Large intestine (tissue), 3 donors: ENCODE measurements around the gene LZTR1. TPM values are rescaled to one million over a fixed set of nuclear protein-coding genes. Genes with fewer than 3 reads are reported as not detected.
"Not testable (repeated sequence)": the region's sequence is repeated elsewhere in the genome, so short reads cannot be mapped to it uniquely, and the experiment has no call there.

ENCODE experiments used
- DNase-seq, 2 donors: peaks; one replicate each; pipeline versions ENCODE4 v3.0.0 to v3.0.0-alpha.2; 2013
- H3K27ac ChIP-seq: one replicate; pipeline ENCODE4 v1.5.1; 2013; ENCODE audit warnings: low read length
- H3K27me3 ChIP-seq: 2 replicates; pipeline ENCODE4 v1.6.1; 2013; ENCODE audit warnings: low read length; ENCODE audit not compliant: control insufficient read depth, insufficient read depth
- H3K36me3 ChIP-seq: 2 replicates; pipeline ENCODE4 v1.6.1; 2013; ENCODE audit warnings: low read length; ENCODE audit not compliant: control insufficient read depth, insufficient read depth
- H3K4me1 ChIP-seq: one replicate; pipeline ENCODE4 v1.6.1; 2013; ENCODE audit warnings: low read length; ENCODE audit not compliant: control insufficient read depth, insufficient read depth
- H3K4me3 ChIP-seq: one replicate; pipeline ENCODE4 v1.5.1; 2013; ENCODE audit warnings: low read length
- H3K9me3 ChIP-seq: one replicate; pipeline ENCODE4 v1.6.1; 2013; ENCODE audit warnings: mild to moderate bottlenecking, low read depth, low read length, moderate library complexity; ENCODE audit not compliant: control insufficient read depth
- WGBS: methylation state at CpG from one replicate; pipeline ENCODE4 v1.1.5; 2013; ENCODE audit warnings: low lambda C conversion rate; ENCODE audit not compliant: insufficient coverage; 5-methylcytosine and 5-hydroxymethylcytosine counted together
- polyA plus RNA-seq: library from polyadenylated mRNA; unstranded; fragments of 120-200 nt; gene quantifications from one replicate; pipeline ENCODE4 v1.2.1, GENCODE V29; 2013

Gene LZTR1
- polyA plus RNA-seq, 1 donor, result 39.0 TPM

DNA sequence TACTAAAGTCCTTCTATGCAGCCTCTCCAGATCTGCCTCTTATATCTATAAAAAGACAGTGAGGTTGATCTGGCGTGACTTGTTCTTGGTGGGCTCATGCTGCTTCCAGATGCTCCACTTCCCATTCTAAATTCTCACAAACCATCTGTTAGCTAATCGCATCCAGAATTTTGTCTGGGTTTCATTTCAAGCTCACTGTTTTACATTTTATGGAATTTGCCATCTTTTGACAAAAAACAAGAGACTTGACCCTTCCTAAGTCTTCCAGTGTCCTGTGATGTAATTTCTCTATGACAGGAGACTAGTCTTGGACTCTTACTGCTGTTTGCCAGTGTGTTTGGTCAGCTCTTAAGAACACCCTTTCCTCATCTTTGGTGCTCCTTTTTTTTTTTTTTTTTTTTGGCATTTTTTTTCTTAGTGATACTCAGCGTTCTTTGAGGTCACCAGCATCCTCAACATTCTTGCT is 41.9 kb upstream of the LZTR1 start:
- DNase-seq, result no peak
- Histone ChIP-seq H3K4me1 (peaks cover 24% of the 10 kb centered on the region), H3K4me3 (no peak overlapping the region), H3K36me3 (peaks cover 17% of the 10 kb centered on the region), H3K27me3 (no peaks in the 10 kb centered on the region), H3K27ac (peak overlapping the region; percentile 66), H3K9me3 (no peaks in the 10 kb centered on the region)
- 100% methylated on average over 1 of the region's 3 CpGs for WGBS

- Histone ChIP-seq H3K27me3 (no peaks in the 10 kb centered on the region), H3K4me1 (peaks cover 25% of the 10 kb centered on the region), H3K4me3 (no peak overlapping the region), H3K36me3 (peaks cover 13% of the 10 kb centered on the region), H3K27ac (peak overlapping the region; percentile 66), H3K9me3 (no peaks in the 10 kb centered on the region)
- peak in 1 of 2 donors; percentile 77 for DNase-seq
- WGBS, result no CpG with 5 or more reads among the region's 4 CpGs
Observed at GRCh38 chr22:20940904-20941385, 41.2 kb upstream of the LZTR1 start.

- 100% methylated on average over 1 of the region's 7 CpGs for WGBS
- H3K4me3 ChIP-seq, result not testable (repeated sequence)
- H3K4me1 ChIP-seq, result peaks cover 29% of the 10 kb centered on the region
Observed at GRCh38 chr22:20942203-20942902, 39.7 kb upstream of the LZTR1 start.

GRCh38 chr22:20943104-20943933 is 38.8 kb upstream of the LZTR1 start:
- WGBS, result no CpG with 5 or more reads among the region's 8 CpGs
- Histone ChIP-seq H3K9me3 (no peaks in the 10 kb centered on the region), H3K4me1 (peaks cover 32% of the 10 kb centered on the region), H3K27me3 (no peaks in the 10 kb centered on the region), H3K4me3 (no peak overlapping the region), H3K36me3 (peaks cover 7% of the 10 kb centered on the region), H3K27ac (no peak overlapping the region)
- DNase-seq, result no peak

More at GRCh38 chr22:20942203-20942902, 39.7 kb upstream of the LZTR1 start:
- H3K36me3 ChIP-seq, H3K9me3 ChIP-seq, DNase-seq, H3K27me3 ChIP-seq: not testable (repeated sequence)
- peak overlapping the region; percentile 27 for H3K27ac ChIP-seq

- H3K27me3 ChIP-seq, result no peaks in the 10 kb centered on the region
- H3K27ac ChIP-seq, result no peak overlapping the region
- DNase-seq, result no peak
- peaks cover 30% of the 10 kb centered on the region for H3K4me1 ChIP-seq
- peaks cover 7% of the 10 kb centered on the region for H3K36me3 ChIP-seq
- H3K9me3 ChIP-seq, result no peaks in the 10 kb centered on the region
- no peak overlapping the region for H3K4me3 ChIP-seq
- WGBS, result no CpG with 5 or more reads among the region's 1 CpG
Observed at GRCh38 chr22:20944042-20944441, 38.1 kb upstream of the LZTR1 start.

GRCh38 chr22:20945578-20945934 is 36.5 kb upstream of the LZTR1 start:
- Histone ChIP-seq H3K27me3 (no peaks in the 10 kb centered on the region), H3K4me3 (no peak overlapping the region), H3K27ac (no peak overlapping the region), H3K9me3 (no peaks in the 10 kb centered on the region), H3K36me3 (peaks cover 16% of the 10 kb centered on the region), H3K4me1 (peaks cover 44% of the 10 kb centered on the region)
- no CpG with 5 or more reads among the region's 2 CpGs for WGBS
- no peak for DNase-seq

DNA sequence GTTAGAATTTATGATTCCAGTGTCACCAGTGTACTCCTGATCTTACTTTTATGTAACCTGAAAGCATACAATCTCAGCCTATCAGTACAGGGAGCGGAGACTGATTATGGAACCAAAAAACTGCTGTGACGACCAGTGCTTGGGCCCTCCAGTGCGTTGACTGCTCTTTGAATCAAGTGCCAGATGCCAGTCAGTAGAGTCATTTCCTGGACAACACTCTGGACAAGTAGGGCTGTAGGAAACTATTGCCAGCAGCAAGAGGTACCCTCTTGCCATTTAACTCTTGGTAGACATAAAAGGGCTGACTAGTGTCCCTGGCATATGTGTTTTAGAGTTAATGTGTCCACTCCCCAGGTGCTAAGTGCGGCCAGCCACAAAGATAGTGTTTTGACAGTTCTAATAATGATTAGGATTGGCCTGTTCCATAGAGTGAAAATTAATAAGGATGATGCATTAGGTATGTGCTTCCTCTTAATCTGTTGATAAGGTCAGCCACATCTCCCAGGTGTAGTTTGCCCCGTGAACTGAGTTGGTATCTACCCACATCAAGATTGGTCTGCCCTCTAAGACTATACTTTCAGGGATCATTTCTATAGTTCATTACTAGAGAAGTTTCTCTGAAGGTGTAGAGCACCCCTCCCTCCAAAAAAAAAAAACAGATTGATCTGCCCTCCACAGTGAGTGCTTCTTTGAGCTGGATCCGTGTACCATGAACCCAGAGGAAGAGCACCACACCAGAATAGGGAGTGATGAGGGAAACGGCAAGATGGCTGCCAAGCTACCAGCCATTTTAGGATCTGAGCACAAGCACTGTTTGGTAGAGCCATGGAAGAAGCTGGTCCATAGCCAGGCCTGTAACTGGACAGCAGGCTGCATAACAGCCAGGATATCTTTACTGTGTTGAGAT is 35.8 kb upstream of the LZTR1 start:
- H3K4me1 ChIP-seq, result peaks cover 45% of the 10 kb centered on the region
- H3K27me3 ChIP-seq, result no peaks in the 10 kb centered on the region
- DNase-seq, result no peak
- no peaks in the 10 kb centered on the region for H3K9me3 ChIP-seq
- no peak overlapping the region for H3K4me3 ChIP-seq
- no peak overlapping the region for H3K27ac ChIP-seq
- 80% methylated on average over 1 of the region's 7 CpGs for WGBS
- peaks cover 13% of the 10 kb centered on the region for H3K36me3 ChIP-seq

DNA sequence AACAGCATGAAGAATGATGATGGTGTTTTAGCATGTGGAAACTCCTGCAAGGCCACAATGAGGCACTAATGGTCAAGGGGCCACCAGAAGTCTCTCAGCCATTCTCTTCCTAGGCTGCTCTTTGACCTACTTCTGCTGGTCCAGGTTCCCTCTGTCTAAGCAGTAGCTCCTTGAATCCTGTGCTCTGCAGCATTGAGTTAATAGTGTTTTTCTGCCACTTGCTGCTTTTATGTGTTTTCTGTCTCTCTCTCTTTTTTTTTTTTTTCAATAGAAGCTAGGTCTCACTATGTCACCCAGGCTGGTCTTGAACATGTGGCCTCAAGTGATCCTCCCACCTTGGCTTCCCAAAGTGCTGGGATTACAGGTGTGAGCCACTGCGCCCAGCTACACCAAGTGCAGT is 35.1 kb upstream of the LZTR1 start:
- no peak for DNase-seq
- no peak overlapping the region for H3K27ac ChIP-seq
- peaks cover 51% of the 10 kb centered on the region for H3K4me1 ChIP-seq
- H3K27me3 ChIP-seq, result no peaks in the 10 kb centered on the region
- no peak overlapping the region for H3K4me3 ChIP-seq
- no peaks in the 10 kb centered on the region for H3K9me3 ChIP-seq
- no CpG with 5 or more reads among the region's 1 CpG for WGBS
- peaks cover 13% of the 10 kb centered on the region for H3K36me3 ChIP-seq

DNA sequence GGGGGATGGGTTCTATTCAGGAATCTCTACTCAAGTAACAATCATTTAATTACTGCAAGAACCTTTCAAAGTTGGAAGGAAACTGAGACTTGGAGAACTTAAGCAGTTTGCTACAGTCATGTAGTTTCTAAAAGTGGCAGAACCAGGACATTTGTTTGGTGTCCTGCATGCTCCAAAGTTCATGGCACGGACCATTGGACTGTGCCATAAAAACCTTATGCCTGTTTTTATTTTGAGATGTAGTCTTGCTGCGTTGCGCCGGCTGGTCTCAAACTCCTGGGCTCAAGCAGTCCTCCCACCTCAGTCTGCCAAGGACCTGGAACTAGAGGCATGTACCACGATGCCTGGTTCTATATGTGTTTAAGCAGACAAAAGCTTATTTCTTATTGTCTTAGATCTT is 33.6 kb upstream of the LZTR1 start:
- Histone ChIP-seq H3K4me1 (peaks cover 66% of the 10 kb centered on the region), H3K36me3 (peaks cover 19% of the 10 kb centered on the region), H3K27me3 (no peaks in the 10 kb centered on the region), H3K27ac (peak overlapping the region; percentile 69), H3K4me3 (no peak overlapping the region), H3K9me3 (no peaks in the 10 kb centered on the region)
- DNase-seq, result peak; percentile 64 to 81
- WGBS, result no CpG with 5 or more reads among the region's 5 CpGs

DNA sequence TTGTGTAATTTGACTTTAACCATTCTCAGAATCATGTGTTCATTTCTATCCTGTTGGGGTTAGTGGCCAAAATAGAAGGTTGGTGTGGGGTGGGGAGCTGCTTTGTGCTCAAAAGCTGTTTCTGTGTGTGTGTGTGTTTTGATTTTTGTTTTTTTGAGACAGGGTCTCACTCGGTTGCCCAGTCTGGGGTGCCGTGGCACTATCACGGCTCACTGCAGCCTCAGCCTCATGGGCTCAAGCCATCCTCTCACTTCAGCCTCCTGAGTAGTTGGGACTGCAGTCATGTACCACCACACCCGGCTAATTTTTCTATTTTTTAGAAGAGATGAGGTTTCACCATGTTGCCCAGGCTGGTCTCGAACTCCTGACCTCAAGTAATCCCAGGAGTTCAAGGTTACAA is 33.1 kb upstream of the LZTR1 start:
- H3K27ac ChIP-seq, result peak overlapping the region; percentile 92
- peaks cover 22% of the 10 kb centered on the region for H3K36me3 ChIP-seq
- H3K9me3 ChIP-seq, result no peaks in the 10 kb centered on the region
- no peak for DNase-seq
- peaks cover 71% of the 10 kb centered on the region for H3K4me1 ChIP-seq
- no CpG with 5 or more reads among the region's 5 CpGs for WGBS
- H3K4me3 ChIP-seq, result no peak overlapping the region
- H3K27me3 ChIP-seq, result no peaks in the 10 kb centered on the region
